ENCODE measurements around the gene OR6V1.

Gene OR6V1

DNA sequence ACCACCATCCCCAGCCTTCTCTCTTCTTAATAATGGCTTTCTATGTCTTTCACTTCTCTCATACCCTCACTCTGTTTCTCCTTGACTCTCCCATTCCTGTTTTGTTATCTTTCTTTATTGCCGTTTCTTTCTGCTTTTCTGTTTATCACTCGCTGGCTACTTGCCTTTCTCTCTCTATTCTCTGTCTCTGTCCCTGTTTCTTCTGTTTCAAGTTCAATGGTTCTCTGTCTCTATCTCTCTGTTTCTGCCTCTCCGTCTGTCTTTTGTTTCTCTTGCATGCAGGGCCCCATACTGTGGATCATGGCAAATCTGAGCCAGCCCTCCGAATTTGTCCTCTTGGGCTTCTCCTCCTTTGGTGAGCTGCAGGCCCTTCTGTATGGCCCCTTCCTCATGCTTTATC lies at the start of gene OR6V1:
Gene OR6V1, plus strand, starts transcription at position 301 of the 400 bp plus-strand sequence. Its CDS starts 0 bp downstream, at position 301.
- no peak for DNase-seq

DNA sequence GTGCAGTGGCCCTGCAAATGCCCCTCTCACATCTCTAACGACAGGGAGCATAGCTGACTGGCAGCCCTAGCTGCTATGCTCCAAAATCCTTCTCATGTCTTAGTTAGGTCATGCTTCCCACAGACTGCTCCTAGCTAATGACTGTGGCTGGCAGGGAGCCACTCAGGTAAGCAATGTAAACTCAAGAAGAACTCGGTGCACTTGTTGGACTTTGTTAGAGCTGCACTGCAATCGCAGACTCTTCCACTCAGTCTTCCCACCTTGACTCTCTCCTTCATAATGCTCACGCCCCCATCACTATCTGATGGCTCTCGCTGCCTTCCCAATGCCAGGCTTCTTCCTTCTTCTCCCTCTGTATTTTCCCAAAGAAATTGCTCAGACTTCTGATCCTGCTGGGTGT lies 49.2 kb upstream of the OR6V1 start:
- DNase-seq: no peak

DNA sequence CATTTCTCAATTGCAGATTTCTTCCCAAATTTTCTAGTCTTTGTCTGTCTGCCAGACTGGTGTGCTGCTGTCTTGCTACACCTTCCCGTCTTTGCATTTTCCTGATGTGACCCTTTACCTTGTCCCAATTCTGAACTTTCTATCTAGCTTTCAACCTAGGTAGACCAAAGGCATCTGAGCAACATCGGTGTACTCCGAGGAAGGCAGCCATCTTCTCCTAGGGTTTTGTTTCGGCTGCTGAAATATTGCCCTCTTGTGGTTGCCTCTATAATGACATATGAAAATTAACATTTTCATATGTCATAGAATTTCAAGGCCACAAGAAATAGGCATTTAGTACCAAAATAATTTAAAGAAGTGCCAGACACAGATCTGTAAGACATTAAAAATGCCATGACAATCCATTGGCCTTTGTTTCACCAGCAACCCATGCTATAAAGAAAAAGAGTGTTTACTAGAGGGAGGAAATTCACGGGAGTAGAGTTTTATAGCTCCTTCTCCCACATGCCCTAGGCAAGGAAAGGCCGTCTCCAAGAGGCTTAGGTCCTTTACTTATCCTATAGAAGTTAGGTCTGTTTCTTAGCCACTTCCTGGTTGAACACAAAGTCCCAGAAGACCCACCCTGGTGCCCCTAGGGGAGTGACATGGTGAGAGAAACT lies 48.6 kb upstream of the OR6V1 start:
- peak; percentile 69 to 71 for DNase-seq

DNA sequence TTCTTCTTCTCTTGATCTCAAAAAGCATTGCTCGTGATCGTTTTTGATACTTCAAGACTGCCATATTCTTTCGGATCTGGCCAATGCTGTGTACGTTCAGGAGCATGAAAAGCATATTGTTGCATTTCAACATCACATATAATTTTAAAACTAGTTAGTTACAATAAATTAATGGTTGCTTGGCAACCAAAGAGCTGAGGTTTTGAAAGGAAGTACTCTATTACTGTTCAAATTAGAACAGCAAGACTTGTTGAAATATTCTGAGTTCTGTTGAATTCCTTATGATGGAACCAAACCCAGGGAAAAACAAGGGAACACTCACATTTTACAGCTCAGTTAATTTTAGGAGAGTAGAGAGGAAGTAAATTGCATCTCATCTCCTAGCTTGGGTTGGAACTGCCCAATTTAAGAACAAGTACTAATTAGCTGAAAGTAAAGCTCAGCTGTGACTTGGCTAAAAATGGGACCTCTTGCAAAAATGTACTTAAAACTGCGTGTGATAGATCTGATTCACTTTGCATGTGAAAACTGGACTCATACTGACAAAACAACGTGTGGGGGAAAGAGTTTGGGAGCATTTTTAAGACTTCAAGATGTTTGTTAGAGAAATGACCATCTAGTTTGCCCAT lies 46.4 kb upstream of the OR6V1 start:
- no peak for DNase-seq

DNA sequence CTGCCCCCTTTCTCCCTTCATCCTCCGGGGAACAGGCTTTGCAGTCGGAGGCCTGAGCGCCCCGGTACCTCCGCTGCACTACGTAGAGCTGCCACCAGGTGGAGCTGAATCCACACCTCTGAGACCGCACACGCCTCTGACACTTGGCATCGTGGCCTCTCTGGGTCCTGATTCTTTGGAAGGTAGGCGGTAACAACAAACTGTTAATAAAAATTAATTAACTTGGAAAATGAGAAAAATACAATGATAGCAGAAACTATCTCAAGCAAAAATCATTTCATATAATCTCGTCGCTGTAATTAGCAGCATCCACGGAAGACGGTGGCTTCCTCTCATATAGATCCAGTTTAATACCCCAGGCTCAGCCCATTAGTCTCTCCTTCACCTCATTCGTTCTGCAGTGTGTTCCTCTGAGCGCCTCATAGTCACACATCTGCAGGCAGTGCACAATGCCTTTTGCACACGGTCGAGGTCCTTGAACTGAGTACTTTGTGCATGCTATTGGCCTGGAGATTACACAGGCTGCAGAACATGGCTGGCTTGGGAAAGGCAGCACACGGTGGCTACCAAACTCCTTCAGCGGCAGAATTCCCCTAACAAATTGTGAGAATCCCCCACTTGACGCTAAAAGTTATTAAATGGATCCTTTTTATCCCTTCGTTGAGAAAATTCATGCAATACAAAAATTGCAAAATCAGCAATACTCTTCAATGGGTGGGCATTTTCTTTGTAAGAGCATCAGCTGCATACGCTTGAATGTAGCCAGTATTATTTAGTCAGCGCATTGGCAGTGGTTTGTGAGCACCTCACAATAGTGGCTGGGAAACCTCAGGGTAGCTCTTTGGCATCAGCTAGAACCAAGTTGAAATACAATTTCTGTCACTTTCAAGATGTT lies 43.9 kb upstream of the OR6V1 start:
- peak; percentile 48 to 67 for DNase-seq

DNA sequence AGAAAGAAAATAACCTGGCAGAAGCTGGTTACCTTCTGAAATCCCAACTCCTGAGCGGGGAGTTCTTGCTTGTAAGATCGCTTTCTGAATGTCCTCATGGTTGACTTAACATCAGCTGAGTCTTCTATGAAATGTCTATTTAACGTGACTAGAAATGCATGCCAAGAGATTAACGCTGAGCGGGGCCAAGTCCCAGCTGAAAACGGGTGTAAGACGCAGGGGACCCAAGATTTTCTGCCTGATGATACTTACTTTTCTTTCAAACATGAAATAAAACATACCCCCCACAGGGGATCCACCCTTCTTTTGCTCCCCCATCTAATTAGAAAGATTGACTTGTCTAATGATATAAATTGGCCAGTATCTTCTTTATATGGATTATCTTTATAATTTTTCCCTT lies 40.1 kb upstream of the OR6V1 start:
- no peak for DNase-seq

DNA sequence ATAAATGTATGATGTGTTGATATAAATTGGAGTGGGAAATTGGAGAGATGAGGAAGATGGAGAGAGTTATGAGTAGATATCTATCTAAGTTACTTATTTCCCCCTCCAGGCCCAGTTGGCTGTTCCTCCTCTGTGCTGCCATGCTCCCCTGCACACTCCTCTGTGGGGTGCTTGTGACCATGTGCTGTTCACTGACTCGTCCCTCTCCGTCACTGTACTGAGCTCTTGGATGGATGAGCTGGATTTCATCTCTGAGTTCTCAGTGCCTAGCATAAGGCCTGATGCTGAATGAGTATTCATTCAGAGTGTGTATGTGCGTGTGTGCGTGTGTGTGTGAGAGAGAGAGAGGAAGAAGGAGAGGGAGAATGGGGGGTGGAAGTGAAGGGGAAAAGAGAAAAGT lies 39.7 kb upstream of the OR6V1 start:
- no peak for DNase-seq

- DNase-seq: no peak
Measured at GRCh38 chr7:143013473-143013872, 38.7 kb upstream of the OR6V1 start.

- no peak for DNase-seq
Measured at GRCh38 chr7:143013893-143014292, 38.2 kb upstream of the OR6V1 start.

DNA sequence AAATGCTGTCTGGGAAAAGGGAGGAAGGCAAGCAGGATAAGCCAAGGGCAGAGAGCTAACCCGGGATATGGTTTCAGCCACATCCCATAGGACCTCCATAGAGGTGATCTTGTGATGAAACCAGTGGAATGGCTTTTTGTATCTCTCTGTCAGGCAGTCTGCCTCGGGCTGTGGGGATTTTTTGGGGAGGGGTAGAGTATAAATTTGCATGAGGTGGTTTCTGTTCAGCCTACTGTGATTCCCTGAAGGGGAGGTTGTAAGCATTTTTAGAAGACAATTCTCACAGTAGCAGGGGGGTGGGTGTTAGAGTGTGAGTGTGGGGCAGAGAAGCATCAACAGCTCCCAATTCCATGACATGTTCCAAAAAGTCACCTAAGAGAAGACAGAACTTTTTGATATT lies 37.1 kb upstream of the OR6V1 start:
- no peak for DNase-seq

GRCh38 chr7:143015926-143016490 lies 36.1 kb upstream of the OR6V1 start:
- DNase-seq: no peak

DNA sequence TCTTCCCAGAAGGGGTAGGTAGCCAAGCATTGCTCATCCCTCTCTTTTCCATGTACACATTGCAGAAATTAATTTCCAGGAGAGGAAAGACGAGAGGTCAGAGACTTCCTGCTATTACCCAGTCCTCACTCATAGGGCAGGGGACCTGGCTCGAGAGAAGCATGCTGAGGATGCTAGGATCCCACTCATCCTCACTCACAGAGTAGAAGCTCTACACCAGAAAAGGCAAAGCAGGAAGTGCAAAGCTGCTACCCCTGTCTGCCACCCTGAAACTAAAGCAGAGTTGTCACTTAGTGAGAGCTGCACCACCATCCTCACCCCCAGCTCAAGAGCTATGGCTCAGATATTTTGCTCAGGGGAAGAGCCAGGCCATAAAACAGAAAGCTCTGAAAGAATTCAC lies 35.1 kb upstream of the OR6V1 start:
- DNase-seq: no peak

DNA sequence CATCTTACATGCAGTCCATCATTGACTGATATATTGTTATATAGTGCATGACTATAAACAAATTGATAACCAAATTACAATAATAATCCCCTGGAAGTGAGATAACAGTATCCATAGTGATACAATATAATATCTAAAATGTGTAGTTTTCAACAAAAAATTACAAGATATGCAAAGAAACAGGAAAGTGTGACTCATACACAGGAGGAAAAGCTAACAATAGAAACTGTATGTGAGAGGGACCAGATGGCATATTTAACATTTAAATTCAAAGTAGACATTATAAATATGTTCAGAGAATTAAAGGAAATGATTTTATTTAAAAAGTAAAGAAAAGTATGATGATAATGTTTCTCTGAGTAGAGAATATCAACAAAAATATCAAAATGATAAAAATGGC lies 33.2 kb upstream of the OR6V1 start:
- no peak for DNase-seq

DNA sequence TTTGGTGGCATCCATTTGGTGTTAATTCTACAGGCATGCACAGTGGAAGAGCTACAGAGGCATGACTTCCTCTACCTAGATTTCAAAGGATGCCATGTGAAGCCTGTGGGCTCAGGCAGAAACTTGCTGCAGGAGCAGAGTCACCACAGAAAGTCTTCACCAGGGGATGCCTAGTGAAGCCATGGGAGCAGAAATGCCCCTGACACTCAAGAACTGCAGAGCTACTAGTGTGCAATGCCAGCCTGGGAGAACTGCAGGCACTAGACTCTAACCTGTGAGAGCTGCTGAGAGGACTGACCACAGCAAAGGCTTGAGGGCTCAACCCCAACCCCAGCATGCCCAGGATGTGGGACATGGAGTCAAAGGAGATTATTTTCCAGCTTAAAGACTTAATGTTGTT lies 29.1 kb upstream of the OR6V1 start:
- DNase-seq: no peak

DNA sequence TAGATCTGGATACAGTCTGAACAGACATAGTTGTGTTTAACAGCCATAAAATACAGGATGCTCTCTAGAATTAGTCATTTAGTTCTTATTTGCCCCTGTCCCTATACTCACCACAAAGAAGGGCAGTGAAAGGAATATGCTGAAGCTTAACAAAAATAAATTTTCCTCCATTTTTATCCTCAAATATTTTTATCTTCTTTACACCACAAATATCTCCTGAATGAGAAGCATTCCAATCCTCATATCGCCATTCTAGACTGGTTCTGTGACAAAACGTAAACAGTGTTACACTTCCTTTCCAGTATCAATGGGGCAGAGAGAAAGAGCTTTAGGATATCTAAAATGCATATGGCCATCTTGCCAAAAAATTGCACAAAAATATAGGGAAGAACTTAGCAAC lies 26.8 kb upstream of the OR6V1 start:
- no peak for DNase-seq

GRCh38 chr7:143027032-143027431 lies 25.1 kb upstream of the OR6V1 start, which contains the start of gene OR9A2:
TSS of gene OR9A2 (minus strand) at chr7:143027132. CDS start at chr7:143027132, 0 bp downstream.
- DNase-seq: no peak

GRCh38 chr7:143027683-143028082 lies 24.5 kb upstream of the OR6V1 start:
- DNase-seq: no peak

GRCh38 chr7:143038635-143039034 lies 13.5 kb upstream of the OR6V1 start:
- DNase-seq: no peak

DNA sequence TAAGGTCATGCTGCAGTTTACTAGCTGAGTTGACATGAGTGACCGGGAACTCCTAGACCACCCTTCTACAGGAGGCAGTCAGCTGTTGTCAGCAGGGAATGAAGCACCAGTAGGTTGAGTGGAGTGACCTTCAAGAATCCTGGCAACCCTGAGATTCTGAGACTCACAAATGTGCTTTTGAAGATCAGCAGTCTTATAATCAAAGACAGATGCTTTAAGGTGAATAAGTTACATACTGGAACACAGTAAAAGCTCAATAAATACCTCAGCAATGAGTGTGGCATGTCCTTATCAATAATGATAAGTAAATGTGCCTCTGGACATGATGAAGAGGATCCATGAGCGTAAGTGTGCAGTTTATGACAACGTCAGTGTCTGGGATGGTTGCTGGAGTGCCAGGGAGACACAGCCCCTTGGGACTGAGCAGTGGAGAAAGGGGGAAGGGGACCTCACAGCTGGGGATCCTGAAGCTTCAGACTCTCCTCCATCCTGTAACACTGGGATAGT lies 11.9 kb upstream of the OR6V1 start:
- DNase-seq: no peak

- DNase-seq: no peak
Measured at GRCh38 chr7:143041346-143041745, 10.8 kb upstream of the OR6V1 start.

DNA sequence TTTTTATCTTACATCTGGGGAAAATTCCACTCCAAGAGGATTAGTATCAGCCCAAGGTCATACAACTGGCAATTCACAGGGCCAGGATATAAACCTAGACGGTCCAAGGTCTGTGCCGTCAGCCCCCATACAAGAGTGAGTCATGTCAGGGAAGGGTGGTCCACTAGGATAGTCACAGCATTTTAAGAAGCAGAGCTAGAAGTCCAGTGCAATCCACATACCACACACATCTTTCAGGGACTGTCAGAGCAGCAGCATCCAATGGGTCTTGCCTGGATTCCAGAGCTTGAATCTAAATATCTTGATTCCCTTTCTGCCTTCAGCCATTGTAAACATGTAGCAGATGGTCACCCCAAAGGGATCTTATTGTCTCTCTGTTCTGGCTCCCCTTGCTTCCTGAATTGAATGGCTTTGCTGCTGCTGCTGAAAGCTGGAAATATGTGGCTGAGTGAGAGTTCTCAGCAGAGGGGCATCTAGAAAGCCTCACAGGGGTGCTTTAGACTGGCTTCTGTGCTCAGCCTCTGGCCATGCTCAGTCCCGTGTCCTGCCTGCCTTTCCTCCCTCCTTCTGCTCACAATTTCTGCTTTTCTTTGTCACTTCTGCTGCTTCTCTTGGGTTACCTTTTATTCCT lies 9.9 kb upstream of the OR6V1 start:
- no peak for DNase-seq

DNA sequence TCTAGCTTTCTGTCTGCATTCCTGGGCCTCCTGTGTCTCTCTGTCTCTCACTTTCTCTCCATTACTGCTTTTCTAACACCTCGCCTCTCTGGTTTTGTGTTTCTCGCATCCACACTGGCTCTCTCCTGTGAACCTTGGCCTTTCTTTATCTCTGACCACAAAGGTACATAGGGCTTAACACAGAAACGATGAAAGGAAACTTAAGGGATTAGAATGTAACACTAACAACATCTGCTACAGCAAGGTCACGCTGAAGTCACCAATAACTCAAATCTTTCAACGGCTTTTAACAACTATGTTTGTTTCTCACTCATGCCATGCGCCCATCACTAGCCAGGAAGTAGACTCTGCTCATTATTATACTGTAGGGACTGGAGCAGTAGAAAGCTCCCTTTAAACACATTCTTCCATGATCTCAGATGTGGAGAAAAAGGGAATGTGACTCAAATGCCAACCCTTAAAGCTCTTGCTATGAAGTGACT lies 9.3 kb upstream of the OR6V1 start:
- DNase-seq: no peak

- DNase-seq: no peak
Measured at GRCh38 chr7:143043391-143043790, 8.8 kb upstream of the OR6V1 start.

All from AML-193 (cell line).